GM19240 (cell line): ENCODE measurements around the gene ANKRD33B.
"Not testable (repeated sequence)": the region's sequence is repeated elsewhere in the genome, so short reads cannot be mapped to it uniquely, and the experiment has no call there.

Experiments
- DNase-seq: peaks from one replicate; pipeline ENCODE4 v3.0.0; 2011; ENCODE audit warnings: low spot score; ENCODE audit not compliant: insufficient read length

The ANKRD33B gene

DNA sequence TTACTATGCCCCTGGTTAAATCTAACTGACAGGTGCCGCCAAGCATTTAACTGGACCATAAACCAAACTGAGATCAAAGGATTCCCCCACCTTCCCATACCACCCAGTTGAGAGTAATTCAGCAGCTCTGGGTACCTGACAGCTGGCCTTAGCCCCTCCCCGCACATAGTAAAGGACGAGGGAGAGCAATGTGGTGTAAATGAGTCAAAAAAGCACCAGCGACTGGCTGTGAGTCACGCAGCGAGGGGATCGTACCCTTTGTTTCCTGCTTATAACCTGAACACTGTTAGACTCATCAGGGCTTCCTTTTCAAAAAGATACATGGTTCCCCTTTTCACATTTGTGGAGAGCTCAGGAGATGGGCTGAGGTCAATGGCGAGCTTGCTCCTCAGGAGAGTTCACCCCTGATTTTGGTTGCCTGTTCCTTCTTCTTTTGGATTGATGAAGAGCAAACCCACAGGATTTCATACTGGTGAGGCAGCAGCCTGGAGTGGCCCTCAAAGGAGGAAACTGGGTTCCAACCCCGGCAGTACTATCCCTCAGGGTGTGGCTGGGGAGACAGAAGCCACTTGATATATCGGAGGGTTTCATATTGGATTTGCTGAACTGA lies 71.5 kb downstream of the ANKRD33B start:
- DNase-seq, result peak; percentile 66

DNA sequence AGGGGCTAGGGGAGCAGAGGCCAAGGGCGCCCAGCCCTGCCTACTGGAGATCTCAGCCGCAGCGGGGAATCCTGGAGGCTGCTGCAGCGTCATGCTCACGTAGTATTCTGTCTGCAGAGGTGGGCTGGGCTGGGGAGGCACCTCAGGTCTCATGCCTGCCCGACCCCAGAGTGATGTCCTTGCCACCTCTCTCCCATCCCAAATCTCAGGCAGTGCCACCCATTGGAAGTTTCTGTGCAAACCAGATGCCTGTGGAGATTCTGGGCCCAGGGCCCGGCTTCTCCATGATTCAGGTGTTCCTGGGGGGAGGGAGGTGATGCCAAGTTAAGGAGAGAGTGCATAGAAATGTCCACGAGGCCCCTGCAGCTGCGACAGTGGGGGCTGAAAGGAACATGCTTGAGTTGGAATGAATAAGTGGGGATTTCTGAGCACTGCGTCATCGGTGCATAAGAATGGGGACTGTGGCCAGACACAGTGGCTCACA lies 72.0 kb downstream of the ANKRD33B start:
- no peak for DNase-seq

DNA sequence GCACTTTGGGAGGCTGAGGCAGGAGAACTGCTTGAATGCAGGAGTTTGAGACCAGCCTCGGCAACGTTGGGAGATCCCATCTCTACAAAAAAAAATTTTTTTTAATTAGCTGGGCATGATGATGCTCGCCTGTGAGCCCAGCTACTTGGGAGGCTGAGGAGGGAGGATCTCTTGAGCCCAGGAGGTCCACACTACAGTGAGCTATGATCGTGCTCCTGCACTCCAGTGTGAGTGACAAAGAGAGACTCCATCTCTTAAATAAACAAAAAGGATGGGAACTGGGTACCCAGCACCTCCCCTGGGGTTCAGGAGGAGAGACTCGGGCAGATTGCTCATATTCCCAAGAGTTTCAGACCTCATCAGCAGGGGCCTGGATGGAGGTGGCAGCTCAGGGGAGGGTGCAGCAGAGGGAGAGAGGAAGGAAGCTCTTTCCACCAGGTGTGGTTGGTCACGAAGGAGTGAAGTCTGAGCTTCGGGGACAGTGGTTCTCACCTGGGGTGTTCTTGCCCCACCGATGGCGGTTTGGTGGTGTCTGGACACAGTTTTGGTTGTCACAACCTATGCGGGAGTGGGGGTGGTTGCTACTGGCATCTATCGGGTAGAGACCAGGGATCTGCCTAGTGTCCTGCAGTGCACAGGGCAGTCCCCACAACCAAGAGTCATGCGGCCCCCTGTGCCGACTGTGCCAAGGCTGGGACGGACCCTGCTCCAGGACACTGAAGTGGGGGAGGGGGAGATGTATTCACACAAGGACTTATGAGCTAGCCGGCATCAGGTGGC lies 72.7 kb downstream of the ANKRD33B start:
- DNase-seq, result no peak

DNA sequence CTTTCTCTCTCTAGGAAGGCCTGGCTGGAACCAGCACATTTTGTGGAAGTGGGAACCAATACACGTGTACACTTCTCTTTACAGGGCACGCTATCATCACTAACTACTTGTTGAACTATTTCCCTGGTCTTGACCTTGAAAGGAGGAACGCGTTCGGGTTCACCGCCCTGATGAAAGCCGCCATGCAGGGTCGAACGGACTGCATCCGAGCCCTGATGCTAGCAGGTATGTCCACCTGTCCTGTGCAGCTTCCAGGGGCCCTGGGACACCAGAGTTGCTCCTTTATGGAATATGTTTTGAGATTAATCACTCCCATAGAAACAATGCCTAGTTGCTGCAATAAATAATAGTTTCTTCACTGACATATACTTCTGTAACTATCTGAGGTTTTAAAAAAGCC lies 74.1 kb downstream of the ANKRD33B start:
- no peak for DNase-seq

DNA sequence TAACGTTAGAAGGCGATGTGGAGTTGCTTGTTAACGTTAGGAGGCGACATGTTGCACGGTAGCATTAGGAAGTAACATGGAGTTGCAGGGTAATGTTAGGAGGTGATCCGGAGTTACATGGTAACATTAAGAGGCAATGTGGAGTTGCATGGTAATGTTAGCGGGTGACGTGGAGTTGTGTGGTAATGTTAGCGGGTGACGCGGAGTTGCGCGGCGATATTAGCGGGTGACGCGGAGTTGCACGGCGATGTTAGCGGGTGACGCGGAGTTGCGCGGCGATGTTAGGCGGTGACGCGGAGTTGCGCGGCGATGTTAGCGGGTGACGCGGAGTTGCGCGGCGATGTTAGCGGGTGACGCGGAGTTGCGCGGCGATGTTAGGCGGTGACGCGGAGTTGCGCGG lies 74.9 kb downstream of the ANKRD33B start:
- not testable (repeated sequence) for DNase-seq

DNA sequence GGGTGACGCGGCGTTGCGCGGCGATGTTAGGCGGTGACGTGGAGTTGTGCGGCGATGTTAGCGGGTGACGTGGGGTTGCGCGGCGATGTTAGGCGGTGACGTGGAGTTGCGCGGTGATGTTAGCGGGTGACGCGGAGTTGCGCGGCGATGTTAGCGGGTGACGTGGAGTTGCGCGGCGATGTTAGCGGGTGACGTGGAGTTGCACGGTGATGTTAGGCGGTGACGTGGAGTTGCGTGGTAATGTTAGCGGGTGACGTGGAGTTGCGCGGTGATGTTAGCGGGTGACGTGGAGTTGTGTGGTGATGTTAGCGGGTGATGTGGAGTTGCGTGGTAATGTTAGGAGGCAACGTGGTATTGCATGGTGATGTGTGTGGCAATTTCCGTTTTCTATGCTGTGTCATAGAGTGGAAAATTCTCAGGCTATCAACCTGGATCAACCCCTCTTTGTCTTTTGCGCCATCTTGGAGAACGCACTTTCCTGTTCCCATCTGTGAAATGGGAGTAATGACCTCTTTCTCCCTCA lies 76.0 kb downstream of the ANKRD33B start:
- DNase-seq, result no peak

DNA sequence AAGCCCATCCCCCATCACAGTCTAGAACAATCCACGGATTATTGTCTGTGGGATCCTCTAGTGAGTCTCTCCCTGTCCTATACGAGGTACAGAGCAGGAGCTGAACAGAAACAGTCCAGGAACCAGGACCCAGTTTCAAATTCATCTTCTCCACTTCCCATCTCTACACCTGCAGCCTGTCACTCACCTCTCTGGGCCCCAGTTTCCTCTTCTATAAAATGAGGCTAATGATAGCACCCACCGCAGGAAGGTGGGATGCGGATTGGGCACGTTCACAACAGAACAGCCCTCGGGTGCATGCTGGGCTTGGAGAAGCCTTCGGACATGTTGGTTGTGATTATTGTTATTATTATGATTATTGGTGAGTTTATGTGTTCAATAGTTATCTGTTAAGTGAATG lies 78.5 kb downstream of the ANKRD33B start:
- DNase-seq, result no peak

DNA sequence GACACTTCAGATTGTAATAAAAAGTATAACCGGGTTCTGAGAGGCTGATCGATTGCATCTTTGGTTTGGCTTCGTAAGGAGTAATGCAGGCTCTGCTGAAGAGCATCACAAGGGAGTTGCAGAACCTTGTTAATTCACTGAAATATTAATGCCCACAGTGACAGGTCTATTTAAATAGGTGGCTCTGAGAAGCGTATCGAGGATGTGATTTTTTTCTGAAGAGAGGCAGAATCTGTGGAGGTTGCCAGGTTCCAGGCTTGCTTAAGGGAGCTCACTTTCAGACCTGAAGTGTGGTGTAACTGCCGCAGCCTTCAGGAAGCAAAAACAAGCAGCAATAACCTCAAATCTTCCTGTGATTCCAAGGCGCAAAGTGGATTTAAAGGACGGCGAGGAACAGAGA lies 80.3 kb downstream of the ANKRD33B start:
- no peak for DNase-seq

DNA sequence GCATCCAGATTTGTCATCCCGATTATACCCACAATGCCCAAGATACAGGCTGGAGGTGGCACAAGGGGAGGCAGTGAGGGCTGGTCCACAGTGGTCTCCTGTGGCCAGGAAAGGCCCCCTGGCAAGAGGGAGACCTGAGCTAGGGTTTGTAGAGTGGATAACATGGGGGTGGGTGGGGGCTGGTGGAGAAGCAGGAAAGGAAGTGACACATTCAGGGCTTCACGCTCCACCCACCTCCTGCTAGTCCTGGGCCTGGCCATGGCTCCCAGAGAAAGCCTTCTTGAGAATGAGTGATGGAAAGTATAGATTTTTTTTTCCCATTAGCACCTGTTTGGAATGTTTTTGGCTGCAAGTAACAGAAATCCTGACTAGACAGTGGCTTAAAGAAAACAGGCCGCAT lies 81.3 kb downstream of the ANKRD33B start:
- DNase-seq, result no peak

DNA sequence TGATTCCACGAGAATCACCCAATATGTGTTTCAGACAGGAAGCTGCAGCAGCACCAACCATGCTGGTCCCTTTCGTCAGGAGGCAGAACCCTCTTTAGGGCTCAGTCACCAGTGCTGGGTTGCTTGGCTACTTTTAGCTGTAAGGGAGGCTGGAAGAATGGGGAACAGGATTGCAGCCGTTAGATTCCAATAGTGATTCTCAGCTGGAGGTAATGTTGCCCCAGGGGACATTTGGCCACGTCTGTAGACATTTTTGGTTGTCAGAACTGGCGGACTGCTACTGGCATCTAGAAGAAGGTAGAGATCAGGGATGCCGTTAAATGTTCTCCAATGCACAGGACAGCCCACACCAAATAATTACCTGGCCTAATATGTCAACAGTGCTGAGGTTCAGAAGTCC lies 81.8 kb downstream of the ANKRD33B start:
- DNase-seq, result no peak

DNA sequence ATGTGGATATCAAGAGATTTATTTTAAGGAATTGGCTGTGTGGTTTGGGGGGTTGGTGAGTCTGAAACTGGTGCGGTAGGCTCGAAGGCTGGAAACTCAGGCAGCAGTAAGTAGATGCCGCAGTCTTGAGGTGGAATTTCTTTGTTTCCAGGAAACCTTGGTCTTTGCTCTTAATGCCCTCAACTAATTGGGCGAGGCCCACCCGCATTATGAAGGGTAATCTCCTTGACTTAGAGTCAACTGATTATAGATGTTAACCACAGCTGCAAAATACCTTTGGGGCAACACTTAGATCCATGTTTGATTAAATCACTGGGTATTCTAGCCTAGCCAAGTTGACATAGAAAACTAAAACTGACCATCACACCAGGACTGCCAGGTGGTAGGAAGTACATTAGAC lies 83.8 kb downstream of the ANKRD33B start:
- no peak for DNase-seq

DNA sequence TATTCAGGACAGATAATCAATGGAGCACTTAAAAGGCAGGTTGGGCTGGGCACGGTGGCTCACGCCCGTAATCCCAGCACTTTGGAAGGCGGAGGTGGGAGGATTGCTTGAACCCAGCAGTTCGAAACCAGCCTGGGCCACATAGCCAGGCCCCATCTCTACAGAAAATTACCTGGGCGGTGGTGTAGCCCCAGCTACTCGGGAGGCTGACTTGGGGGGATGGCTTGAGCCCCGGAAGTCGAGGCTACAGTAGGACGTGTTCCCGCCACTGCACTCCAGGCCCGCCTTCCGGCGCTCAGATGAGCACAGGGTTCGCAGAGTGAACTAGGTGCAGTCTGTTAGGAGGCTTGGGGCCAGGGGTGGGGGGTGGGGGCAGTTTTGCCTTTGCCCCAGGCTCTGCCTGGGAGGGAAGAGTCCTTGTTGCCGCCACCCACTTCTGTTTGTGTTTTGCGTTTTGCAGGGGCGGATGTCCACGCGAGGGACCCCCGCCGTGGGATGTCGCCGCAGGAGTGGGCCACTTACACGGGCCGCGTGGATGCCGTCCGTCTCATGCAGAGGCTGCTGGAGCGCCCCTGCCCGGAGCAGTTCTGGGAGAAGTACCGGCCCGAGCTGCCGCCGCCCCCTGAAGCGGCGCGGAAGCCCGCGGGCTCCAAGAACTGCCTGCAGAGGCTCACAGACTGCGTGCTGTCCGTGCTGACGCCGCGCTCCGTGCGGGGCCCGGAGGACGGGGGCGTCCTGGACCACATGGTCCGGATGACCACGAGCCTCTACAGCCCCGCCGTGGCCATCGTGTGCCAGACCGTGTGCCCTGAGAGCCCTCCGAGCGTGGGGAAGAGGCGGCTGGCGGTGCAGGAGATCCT lies 85.2 kb downstream of the ANKRD33B start:
- no peak for DNase-seq

DNA sequence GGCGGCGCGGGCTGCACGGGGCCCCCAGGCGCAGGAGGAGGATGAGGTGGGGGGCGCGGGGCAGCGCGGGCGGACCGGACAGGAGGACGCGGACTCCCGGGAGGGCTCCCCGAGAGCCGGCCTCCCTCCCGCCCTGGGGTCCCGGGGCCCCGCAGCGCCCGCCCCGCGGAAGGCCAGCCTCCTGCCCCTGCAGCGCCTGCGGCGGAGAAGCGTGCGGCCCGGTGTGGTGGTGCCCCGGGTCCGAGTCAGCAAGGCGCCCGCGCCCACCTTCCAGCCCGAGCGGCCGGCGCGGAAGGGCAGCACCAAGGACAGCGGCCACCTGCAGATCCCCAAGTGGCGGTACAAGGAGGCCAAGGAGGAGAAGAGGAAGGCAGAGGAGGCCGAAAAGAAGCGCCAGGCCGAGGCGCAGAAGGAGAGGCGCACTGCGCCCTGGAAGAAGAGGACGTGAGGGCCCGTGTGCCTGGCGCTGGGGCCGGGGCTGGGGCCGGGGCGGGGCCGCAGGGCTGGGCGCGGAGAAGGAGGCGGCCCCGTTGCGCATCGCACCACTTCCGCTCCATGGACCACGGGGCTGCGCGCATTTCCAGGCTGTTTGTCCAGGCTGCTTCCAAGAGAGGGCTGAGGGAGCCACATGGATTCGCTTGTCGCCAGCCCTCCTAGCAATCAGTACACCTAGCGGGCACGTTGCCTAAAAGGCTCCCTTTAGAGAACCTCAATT lies 86.0 kb downstream of the ANKRD33B start:
- no peak for DNase-seq

DNA sequence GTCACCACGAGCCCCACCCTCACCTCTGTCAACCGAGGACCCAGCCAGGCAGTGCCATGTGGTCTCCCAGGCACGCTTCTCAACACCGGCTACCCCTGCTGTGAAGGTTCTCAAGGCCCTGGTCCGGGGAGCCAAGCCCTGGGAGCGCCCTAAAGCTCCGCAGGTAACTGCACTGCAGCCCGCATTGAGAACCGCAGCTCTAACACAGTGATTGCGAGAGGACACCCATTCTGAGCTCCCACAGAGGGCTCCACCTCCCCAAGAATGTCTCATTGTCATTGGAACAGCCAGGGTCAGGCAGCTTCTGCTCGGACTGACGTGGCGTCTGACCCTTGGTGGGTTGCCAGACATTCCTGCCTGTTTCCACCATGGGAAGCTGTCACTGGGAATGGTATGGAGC lies 88.3 kb downstream of the ANKRD33B start:
- DNase-seq, result no peak

DNA sequence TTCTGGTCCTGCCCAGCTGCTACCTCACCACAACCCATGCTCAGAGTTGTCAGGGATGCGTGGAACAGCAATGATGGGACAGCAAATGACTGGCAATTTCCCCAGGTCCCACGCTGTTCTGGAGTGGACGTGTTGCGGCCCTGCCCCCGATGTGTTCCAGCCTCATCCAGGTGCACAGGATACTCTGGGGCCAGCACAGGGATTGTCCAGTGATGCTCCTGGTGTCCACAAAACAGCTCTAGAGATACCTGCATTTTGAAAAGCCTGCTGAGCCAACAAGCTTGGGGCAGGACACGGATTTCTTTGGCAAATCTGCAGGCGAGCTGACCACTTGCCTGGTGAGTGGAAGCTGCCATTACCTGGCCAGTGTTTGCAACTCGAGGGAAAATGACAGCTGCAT lies 88.7 kb downstream of the ANKRD33B start:
- DNase-seq, result no peak

DNA sequence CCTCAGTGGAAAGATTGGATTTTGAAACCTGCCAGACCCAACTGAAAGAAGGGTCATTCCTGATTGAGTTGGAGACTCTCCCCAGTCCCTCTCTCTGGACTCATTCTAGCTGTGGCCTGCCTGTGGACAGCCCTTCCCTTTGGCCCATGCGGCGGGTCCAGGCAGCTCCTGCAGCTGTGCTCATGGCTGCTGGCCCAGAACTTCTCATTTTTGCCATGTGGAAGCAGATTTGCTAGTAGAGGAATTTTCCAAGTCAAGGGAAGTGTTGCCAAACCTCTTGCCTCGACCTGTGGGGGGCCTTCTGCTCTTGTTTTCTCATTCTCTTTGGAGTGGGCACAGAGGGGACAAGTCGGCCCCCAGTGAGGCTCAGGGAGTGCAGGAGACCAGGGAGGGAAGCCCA lies 89.2 kb downstream of the ANKRD33B start:
- no peak for DNase-seq

DNA sequence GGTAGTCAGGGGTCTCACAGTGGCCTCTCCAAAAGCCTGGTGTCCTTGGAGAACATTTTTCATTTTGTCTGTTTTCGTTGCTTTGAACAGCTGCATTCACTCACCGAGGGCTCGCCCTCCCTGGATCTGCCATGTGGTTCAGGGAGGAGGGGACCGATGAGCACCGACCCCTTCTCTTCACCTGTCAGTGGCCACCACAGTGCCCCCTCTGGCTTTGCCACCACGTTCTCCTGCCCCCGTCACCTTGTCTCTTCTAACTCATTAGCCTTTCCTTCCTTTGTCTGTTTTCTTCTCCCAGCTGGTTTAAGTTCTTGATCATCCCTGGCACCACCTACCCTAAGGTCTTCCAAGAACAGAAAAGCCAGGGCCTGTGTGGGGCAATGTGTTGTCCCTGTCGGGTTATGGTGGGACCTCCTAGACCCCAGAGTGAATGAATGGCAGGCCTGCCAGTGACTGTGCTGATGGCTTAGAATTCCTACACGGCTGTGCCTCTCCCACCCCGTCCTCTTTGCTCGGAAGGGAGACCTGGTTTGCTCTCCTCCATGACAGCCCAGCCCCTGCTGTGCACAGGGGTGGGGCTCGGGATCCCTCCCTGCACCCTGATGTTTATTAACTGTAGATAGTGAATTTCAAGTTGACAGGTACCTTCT lies 90.0 kb downstream of the ANKRD33B start:
- no peak for DNase-seq

DNA sequence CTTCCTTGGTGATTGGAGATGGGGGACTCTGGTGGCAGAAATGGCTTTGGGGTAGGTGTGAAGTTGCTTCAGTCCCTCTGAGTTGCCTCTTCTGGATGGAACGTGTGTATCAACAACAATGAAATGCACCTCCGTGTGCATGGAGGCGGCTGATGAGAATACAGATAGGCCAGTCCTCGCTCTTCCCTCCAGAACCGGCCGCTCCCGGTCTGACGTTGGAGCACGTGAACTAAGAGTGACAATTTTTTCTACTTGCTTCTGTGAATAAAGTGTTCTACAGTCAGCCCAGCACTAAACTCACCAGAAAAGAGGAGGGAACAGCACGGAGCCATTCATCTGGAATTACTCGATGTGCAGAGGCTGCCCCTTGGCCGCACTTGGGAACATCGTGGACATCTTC lies 90.7 kb downstream of the ANKRD33B start:
- DNase-seq, result no peak

DNA sequence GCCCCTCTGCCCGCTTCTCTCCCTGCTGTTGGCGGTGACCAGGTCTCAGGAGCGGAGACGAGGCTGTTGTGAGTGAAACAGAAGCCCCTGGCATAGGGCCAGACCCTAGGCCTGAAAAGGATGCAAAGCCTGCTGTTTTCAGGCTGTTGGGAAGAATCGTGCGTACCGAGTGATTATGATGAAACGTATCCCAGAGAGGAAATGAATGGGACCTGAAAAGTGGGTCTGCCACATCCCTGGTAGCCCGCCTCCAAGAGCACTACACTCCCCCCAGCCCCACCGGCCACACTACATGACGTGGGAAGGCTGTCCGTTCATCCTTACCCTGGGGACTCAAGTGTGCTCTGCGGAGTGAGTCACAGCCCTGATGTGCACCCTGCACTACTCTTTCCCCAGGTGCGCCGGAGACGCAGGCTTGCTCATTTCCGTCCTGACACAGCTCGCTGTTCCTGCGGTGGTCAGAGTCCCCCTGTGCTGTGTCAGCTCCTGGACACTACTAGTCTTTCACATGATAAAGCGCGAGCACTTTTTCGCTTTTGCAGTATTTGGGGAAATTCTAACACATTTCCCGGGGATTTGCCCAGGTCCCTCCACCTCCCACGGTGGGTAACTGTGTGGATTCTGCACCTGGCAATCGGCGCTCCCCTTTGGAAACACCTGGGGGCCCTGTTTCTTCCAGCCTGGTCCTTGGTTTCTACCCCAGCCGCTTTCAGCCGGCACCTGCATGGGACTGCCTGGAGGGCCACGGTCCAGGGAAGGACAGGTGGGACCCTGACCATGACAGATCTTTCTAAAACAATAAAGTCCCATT lies 91.5 kb downstream of the ANKRD33B start:
- DNase-seq, result no peak
